AG08395 (cell line): Measurements from ENCODE around the gene GRIN2A.
"Not testable (repeated sequence)": the region's sequence is repeated elsewhere in the genome, so short reads cannot be mapped to it uniquely, and the experiment has no call there.

Experiments
- DNase-seq: peaks from one replicate; pipeline ENCODE4 v3.0.0; 2012; ENCODE audit warnings: mixed read lengths, low spot score

Gene GRIN2A

DNA sequence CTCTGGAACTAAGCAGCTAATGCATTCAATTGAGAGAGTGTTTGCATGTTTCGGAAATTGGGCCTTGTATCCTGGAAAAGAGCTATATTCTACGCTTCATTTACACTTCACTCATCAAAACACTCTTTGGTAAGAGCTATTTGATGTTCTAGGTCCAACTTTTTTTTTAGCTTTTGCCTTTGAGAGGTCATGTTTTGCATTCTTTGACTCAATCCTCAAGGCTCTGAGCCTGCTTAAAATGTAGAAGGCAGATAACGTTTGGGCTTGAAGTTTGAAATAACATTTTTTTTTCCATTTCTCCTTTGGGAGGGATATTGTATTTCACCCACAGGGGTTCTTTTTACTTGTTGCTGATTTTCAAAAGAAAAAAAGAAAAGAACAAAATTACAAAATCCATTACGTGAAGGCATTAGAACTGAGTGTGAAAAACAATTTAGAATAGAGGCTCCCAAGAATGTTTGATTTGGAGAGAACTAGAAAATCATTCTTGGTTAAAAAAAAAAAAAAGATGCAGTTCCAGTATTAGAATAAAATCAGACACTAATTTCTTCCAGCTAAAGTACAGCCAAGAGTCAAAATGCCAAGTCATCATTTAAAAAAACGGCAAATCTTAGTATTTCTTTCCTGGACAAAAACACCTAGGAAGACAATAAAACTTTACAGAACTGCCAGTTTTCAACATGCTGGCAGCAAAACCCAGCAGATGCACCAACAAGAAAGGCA, 268.5 kb downstream of the GRIN2A start:
- DNase-seq: no peak

DNA sequence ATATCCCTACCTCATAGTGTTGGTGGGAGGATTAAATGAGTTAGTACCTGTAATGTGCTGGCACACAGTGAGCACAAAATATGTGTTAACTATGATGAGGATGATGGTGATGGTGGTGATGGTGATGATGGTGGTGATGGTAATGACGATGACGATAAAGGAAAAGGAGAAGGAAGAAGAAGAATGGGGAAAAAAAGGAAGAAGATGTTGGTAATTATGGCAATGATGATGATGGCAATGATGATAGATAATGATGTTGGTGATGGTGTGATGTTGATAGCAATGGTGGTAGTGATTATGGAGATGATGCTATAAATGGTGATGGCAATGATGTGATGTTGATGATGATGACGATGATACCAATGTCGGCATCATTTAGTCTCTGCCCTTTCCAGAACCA, 270.2 kb downstream of the GRIN2A start:
- no peak for DNase-seq

DNA sequence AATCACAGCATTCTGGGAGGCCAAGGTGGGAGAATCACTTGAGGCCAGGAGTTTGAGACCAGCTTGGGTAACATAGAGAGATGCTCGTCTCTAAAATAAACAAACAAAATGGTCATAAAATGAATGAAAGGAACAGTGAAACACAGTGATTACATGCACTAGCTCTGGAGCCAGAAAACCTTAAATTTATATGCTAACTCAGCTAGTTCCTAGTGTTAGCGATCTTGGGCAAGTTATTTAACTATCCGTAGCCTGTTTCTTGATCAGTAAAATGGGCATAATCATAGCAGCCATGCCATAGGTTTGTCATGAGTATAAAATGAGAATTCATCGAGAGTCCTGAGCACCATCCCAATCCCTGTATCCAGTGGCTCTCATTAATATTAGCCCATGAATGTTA, 271.0 kb downstream of the GRIN2A start:
- DNase-seq: no peak

DNA sequence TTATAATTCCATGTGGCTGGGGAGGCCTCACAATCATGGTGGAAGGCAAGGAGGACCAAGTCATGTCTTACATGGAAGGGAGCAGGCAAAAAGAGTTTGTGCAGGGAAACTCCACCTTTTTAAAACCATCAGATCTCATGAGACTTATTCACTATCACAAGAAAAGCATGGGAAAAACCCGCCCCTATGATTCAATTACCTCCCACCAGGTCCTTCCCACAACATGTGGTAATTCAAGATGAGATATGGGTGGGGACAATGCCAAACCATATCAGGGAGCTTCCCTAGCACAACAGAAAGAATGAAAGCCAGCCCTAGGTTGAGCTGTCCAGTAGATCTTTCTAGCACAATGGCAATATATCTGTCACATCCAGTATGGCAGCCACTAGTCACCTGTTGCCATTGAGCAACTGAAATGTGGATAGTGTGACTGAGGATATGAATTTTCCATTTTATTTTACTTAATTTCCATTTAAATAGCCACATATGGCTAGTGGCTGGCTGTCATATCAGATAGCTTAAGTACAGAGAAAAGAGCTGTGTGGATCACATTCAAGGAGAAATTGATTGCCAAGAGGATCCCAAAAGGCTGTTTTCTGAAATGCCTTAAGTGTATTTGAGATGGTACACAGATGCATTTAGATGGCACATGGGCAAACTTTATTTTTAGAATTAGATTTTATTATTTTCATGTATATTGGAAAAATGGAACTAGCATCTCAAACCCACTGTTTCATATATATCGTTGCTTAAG, 273.0 kb downstream of the GRIN2A start:
- DNase-seq: no peak

DNA sequence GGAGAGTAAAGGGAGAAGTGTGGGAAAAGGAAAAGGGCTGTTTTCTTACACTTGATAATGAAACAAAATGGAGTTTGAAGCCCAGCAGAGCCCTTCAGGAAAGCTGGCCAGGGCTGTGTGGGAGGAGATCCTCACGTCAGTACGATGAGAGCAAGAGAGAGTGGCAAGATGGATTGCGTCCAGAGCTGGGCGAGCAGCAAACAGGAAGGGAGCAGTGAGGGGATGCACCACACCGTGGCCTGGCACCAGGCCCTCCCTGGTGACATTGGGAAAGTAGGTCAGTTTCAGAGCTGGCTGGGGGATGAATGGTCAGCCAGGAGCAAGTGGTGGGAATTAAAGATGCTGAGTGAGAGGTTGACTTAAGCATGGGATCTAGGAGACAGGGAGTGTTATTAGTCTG, 273.6 kb downstream of the GRIN2A start:
- no peak for DNase-seq

DNA sequence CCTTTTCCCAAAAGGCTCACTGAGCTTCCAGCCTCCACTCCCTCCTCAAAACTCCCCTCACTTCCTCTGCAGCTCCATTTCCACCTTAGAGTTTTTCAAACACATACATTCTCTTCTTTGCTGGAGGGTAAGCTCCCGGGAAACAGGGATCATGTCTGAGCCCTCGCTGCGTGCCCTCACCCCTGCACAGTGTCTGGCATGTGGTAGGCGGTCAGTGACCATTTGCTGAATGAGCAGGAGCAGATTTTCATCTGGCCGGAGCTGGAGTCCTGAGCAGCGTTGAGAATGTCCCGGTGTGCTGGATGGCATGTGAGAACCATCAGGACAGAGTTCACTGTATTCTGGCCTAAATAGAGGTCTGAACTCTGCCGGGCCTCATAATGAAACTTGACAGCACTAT, 274.5 kb downstream of the GRIN2A start:
- no peak for DNase-seq

DNA sequence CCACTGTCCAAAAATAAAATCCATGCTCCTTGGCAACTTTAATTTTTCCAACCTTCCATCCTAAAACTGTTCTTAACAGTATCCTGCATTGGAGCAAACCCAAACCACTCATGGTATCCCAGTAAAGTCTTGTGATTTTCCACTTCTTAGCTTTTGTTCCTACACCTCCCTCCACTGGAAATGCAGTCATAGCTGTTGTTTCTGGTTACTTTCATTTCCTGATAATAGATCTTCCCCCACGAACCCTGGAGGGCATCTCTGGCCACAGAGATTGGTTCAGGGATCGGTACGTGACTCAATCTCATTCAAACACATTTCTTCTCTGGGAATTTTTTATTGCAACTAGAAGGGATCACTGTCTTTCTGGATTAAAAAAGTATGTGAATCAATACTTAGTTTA, 276.0 kb downstream of the GRIN2A start:
- DNase-seq: no peak

DNA sequence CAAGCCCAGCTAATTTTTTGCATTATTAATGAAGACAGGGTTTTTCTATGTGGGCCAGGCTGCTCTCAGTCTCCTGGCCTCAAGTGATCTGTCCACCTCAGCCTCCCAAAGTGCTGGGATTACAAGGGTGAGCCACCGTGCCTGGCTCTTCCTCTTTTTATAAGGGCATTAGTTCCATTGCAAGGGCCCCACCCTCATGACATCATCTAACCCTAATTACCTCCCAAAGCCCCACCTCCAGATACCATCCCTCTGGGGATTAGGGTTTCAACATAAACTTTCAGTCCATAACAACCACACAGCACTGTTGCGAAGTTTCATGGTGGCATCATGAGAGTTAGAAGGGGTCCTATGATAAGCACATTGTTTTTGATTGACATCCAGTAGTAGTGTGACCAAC, 277.7 kb downstream of the GRIN2A start:
- no peak for DNase-seq

DNA sequence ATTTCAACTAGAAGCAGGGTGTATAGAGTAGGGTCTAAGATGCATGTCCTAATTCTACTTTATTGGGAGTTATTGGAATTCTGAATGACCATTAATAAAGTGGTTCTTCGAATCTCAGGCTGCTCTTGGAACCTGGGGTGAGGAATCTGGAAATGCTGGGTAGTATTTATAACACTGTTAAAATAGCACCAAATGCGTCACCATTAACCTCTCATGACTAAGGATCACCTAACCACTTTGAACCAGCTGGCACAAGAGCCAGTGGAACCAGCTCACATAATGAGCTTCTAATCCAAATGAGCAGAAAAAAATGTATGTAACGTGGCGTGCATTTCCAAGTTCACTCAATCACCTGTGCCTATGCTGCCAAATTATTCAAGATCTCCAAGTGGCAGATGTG, 281.7 kb downstream of the GRIN2A start:
- no peak for DNase-seq

DNA sequence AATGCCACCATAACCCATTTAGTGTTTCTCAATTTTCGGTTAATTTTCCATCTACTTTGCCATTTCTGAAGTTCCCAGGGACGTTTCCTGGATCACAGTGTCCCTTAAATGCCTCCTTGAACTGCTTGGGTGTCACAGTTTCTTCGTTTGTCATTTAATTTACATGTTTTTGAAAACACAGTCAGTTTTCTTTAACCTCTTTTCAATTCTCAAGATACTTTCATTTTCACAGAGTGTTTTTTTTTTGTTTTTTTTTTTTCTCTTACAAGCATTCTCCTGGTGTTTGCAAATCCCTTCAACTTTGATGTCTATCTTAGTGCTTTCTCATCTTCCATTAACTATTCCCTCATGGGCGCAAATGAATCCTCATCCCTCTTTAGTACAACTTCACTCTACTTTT, 283.7 kb downstream of the GRIN2A start:
- no peak for DNase-seq

DNA sequence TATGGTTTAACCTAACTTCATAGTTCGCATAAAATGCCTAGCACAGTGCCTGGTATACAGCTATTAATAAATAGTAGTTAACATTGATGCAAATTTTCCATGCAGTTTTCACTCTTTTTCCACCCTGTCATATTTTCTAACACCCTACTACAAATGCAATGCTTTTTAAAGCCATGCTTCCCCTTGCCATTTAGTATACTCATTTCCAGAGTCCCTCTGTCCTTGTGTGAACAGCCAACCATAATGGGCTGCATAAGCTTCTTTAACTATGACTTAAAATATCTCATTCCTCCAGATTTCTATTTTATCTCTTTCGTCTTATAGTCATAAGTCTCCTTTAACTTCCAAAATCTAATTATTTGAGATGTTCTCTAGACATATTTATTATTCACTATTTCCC, 284.1 kb downstream of the GRIN2A start:
- no peak for DNase-seq

DNA sequence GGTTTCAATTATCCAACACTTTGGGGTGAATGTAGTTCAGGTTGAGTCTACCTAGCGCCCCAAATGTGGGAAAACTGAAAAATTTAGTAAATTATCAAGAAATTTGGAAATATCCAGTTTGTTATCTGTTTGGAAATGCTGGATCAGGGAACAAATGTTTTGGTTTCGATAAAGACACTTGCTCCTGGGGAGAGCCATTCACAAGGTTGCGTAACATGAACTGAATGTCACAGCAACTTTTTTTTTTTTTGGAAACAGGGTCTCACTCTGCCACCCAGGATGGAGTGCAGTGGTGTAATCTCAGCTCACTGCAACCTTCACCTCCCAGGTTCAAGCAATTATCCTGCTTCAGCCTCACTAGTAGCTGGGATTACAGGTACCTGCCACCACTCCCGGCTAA, 286.4 kb downstream of the GRIN2A start:
- DNase-seq: no peak

DNA sequence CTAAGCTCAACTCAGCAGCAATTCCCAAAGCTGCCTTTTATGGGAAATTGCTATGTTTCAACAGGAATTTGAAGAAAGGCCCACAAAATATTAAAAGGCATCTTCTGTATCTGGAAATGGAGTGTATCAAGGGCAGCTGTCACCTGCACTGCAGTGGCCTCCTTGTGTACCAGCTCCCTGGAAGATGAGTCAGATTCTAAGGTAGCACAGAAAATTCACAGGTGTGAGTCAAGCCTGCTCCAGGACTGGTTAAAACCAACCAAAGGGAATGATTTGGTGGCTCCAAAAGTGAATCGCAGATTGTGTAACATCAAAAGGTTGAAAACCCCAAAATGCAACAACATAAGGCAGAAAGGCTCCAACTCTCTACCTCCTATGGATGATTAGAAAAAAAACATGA, 296.4 kb downstream of the GRIN2A start:
- DNase-seq: no peak

DNA sequence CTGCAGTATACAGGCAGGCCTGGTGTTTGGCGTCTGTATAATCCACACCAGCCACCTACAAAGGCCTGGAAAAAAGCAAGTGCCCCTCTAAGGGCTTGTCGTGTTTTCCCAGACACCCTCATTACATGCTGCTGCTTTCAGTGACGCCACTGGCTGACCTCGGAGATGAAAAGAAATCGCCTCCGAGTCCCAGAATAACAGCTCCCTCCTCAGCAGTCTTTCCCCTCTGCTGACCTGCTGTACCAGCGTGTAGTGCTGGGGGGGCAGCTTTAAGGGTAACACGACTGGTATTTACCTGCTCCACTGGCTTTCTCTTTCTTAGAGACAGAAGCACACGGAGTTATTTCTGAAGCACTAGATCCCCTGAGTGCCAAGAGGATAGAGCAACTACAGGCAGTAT, 296.8 kb downstream of the GRIN2A start:
- DNase-seq: no peak

DNA sequence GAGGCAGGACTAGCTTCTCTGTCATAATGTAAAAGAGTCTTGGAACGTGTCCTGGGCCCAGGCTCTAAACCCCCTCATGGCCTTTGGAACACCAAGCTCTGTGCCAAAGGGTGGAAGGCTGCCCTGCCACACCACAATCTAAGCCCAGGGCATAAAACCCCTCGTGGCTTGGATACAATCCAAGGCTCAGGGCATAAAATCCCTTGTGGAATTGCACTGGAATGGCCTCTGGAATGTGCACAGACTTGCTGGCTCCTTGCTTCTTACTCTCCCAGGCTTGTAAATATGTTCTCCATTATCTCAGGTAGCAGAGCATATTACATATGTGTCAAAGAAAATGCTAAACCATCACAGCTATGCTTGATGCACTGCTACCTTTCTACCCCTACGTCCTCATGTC, 306.2 kb downstream of the GRIN2A start:
- DNase-seq: not testable (repeated sequence)

DNA sequence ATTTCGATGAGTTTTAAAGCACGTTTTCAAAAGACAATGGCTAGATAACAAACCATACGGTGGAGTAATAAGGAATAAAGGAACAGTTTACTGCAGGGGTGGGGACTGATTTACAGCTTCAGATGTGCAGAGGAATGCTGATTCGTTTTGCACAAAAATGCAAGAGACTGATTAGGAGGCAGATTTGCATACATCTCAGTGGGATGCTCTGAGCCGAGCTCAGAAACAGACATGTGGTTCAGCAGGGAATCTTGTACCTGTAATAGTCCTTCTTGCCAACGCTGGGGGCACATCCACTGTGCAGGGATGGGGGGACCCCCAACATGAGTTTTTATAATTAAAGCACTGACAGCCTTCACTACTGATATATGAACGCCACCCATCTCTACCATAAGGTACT, 308.0 kb downstream of the GRIN2A start:
- no peak for DNase-seq

DNA sequence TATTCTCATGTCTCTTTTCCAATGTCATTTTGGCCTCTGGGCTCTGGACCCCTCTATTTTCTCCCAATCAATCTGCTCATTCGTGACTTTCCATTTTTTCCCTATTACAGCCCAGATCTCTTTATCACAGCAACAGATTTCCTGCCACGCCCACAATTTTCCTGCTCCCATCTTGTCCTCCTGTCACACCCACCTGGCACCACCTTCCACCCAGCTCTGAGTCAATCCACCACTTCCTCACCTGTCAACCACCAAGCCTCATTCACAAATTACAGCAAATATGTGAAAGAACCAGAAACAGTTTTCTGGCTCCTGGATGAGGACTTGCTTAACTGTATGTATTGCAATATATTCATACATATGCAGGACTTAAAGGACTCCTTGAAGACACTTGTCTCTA, 311.3 kb downstream of the GRIN2A start:
- DNase-seq: no peak

DNA sequence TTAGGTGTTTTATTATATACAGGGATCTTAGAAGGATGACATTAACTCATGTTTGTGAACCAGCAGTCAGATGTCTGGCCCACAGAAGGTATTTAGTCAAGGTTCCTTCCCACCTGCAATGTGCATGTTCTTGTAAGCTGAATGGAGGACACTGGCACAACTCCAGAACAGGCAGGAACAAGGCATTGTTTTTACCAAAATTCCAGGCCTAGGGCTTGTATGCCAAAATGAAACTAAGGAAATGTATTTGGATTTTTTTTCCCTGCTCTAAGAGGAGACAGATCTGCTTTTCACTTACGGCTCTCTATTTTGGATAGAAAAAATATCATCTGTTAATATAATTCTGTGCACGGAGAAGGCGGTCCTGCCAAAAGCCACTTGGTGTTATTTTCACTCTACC, 312.5 kb downstream of the GRIN2A start:
- DNase-seq: no peak

DNA sequence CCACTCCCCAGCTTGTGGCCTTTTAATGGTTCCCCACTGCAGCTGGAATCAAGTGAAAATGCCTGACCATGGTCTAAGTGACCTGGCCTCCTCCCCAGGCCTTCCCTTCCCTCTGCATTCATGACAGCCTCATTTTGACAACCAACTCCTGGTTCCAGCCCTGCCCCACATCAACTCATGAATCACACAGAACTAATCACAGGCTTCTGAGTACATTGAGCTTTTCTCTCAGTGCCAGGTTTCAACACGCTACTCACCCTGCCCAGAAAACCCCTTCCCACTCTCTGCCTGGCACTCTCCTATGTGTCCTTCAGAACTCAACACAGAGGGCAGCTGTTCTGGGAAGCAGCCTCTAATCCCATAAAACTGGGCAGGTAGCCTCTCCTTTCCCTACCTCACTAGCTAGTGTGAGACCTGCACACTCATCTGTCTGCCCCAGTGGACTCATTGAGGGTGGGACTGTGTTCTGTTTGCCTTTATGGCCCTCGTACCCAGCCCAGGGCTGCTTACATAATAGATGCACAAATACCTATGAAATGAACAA, 313.6 kb downstream of the GRIN2A start:
- DNase-seq: no peak

DNA sequence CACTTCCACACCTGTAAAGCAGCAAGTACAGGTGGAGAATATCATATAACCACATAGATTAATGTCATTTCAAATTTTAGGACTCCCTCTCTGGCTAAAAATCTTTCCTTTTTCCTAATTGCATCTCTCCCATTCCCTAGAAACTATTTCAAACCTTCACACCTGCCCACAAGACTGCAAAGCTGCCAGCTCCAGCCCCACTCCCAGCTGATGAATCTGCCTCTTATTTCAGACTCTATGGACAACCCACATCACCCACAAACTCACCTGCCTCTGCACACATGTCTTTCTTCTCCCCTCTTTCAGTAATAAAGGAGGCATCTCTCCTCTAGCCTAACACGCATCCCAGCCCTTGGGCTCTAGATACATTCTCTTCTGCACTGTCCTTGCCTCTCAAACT, 315.1 kb downstream of the GRIN2A start:
- no peak for DNase-seq

DNA sequence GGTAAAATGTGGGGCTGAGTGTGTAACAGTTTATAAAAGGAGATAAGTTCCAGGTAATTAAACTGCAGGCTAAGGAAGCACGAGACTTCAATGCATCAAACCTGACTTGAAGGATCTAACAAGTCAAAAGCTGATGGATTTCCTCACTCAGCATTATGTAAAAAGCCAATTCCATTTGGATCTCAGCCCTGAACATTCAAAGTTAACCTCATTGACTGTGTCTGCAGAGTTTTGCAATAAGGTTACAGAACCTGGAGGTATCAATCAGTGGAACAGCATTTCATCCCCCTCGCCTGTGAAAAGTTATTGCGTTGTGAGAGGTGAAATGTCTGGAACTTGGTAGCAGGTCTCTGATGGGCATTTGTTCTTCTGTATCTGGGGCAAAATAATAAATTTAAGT, 317.8 kb downstream of the GRIN2A start:
- no peak for DNase-seq

DNA sequence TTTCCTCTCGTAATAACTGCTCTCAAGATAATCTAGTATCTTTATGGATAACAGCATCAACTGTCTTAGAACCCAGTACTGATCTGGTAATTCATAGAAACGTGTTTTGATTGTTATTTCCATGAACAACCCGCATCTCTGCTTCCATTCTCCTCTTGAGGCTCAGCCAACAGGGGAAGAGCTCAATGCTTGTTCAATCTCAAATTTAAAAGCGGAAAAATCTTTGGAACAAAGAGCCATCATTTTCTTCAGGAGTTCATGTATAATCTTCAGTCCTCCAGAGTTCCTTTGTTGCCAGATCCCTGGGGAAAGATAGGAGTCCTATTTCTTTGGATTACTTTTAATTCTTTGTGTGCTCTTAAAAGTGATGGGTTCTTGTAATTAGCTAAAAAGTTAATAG, 319.9 kb downstream of the GRIN2A start:
- DNase-seq: no peak

DNA sequence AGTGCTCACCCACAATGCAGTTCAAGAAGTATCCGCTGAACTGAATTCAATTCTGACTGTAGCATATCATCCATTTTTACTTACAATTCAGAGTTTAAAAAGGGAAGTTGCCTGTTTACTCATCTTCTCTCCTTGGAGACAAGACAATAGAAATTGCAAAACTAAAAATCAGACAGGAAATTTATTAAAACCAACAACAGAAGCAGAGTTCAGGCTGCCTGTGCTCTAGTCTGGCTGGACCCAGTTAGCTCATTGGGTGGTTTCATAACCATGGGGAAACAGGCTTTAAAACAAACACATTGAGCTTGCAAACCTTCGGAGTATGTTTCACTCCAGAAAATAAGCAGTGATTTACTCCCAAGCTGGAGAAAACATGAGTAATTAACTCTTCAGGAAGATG, 321.4 kb downstream of the GRIN2A start:
- DNase-seq: no peak
